Measurements from ENCODE around the gene SLC6A2.

The SLC6A2 gene

DNA sequence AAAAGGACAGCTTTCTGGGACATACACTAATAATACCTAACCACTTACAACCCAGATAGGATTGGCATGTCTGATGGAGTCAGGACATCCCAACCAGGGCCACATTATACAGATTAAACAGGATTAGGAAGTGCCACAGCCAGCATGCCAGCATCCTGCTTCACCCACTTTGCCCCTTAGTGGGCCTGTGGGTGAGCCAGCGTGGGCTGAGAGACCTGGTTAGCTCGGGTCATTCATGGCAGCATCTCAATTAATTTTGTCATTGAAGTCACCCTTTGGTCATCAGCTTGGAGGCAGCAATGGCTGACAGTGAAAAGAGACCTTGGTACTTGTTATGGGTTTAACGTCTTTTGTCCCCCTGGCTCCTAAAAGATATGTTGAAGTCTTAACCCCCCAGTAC, 29.9 kb upstream of the SLC6A2 start:
- DNase-seq (ENCODE audit: insufficient read length, low spot score) (no peak), FAIRE-seq (no peak)
- TF ChIP-seq PAX5 (IDR thresholded peaks at IDR 0.05; ENCODE audit: insufficient read depth, low read length, severe bottlenecking) (no peak), TAF1 (IDR thresholded peaks at IDR 0.05; ENCODE audit: low read depth, low read length) (no peak), POLR2A (IDR thresholded peaks at IDR 0.05; ENCODE audit: low read depth, low read length) (no peak), SPI1 (IDR thresholded peaks at IDR 0.05; ENCODE audit: low read depth, low read length) (no peak), POLR2AphosphoS5 (IDR thresholded peaks at IDR 0.05; ENCODE audit: low read depth, low read length) (no peak), POU2F2 (IDR thresholded peaks at IDR 0.05; ENCODE audit: low read depth, low read length) (no peak)

DNA sequence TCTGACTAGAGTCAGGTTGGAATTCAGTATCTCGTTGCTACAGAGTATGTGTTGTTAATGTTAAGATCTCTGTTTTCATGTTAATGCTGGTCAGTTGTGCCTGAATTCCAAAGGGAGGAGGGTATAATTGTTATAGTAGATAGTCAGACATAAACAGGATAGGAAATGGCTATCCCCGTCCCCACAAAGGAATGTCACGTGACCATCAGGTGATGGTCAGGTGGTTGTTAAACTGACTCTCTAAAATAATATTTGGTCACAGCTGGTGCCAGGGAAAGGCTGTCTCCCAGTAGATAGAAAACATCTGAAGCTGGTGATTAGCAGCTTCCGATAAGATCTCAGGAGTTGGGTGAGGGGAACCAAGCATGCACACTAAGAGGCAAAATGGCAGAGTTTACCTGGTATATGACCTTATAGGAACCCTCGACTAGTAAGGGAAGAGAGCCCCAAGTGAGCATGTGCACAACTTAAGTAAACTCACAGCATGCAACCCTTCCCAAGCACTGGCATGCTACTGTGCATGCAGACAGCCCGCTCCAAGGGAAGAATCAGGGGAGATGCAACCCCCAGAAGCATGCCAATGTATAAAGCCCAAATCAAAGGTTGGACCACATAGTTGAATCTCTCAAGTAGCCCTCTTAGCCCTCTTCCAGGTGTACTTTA, 27.4 kb upstream of the SLC6A2 start:
- no peak for FAIRE-seq
- DNase-seq (ENCODE audit: insufficient read length, low spot score) = no peak
- TF ChIP-seq POLR2A (IDR thresholded peaks at IDR 0.05; ENCODE audit: low read depth, low read length) (no peak), SPI1 (IDR thresholded peaks at IDR 0.05; ENCODE audit: low read depth, low read length) (no peak), PAX5 (IDR thresholded peaks at IDR 0.05; ENCODE audit: insufficient read depth, low read length, severe bottlenecking) (no peak), POLR2AphosphoS5 (IDR thresholded peaks at IDR 0.05; ENCODE audit: low read depth, low read length) (no peak), POU2F2 (IDR thresholded peaks at IDR 0.05; ENCODE audit: low read depth, low read length) (no peak), TAF1 (IDR thresholded peaks at IDR 0.05; ENCODE audit: low read depth, low read length) (no peak)

DNA sequence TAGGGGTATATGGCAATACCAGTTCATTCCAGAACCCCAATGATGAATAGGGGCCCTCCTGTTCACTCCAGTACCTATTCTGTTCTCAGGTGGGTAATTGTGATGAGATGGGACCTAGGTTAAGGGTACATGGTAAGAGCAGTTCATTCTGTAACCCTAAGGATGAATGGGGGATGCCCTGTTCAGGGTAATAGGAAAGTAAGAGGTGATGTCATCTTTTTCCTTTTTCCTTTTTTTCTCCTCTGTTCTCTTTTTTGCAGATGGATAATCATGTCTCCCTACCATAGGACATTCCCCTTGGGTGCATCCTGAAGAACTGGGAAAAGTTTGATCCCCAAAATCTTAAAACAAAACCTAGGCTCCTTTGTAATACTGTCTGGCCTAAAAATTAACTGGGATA, 25.0 kb upstream of the SLC6A2 start:
- FAIRE-seq (no peak), DNase-seq (ENCODE audit: insufficient read length, low spot score) (no peak)
- TF ChIP-seq SPI1 (IDR thresholded peaks at IDR 0.05; ENCODE audit: low read depth, low read length) (no peak), TAF1 (IDR thresholded peaks at IDR 0.05; ENCODE audit: low read depth, low read length) (no peak), PAX5 (IDR thresholded peaks at IDR 0.05; ENCODE audit: insufficient read depth, low read length, severe bottlenecking) (no peak)

DNA sequence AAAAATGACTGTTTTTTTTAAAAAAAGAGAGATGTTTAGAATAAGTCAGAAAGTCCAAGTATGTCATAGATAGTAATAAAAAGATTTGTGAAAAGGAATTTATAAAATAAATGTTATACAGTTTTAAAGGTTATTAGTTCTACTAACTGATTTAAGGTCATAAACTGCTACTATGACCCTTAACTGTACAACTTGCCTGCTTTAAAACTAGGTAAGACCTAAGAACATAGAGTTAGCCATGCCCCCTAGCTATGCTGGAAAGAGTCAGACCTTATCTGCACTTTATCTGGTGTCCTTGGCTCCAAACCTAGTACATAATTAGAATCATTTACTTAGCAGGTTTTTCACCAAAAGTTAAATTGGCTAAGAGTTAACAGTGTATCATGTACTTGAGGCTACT, 23.5 kb upstream of the SLC6A2 start:
- TF ChIP-seq POU2F2 (IDR thresholded peaks at IDR 0.05; ENCODE audit: low read depth, low read length) (no peak), TAF1 (IDR thresholded peaks at IDR 0.05; ENCODE audit: low read depth, low read length) (no peak), POLR2A (IDR thresholded peaks at IDR 0.05; ENCODE audit: low read depth, low read length) (no peak), POLR2AphosphoS5 (IDR thresholded peaks at IDR 0.05; ENCODE audit: low read depth, low read length) (no peak), PAX5 (IDR thresholded peaks at IDR 0.05; ENCODE audit: insufficient read depth, low read length, severe bottlenecking) (no peak), SPI1 (IDR thresholded peaks at IDR 0.05; ENCODE audit: low read depth, low read length) (no peak)
- no peak for DNase-seq (ENCODE audit: insufficient read length, low spot score)
- no peak for FAIRE-seq

DNA sequence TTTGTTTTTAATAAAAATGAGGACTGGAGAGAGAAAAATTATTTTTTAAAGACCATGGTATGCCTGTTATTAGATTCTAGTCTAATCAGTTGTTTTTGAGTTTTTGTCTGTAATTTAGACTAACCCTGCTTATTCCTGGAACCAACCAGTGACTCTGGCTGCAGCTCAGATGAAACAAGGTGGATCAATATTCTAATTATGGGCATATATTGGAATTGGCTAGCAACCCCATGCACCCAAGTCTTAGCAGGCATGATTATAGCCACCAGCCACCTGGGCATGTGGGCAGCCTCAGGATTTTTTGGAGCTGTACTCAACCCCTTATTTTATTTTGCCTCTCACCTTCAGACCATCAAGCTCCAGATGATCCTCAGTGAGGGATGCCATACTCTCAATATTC, 21.6 kb upstream of the SLC6A2 start:
- DNase-seq (ENCODE audit: insufficient read length, low spot score) (no peak), FAIRE-seq (no peak)
- TF ChIP-seq TAF1 (IDR thresholded peaks at IDR 0.05; ENCODE audit: low read depth, low read length) (no peak), POLR2A (IDR thresholded peaks at IDR 0.05; ENCODE audit: low read depth, low read length) (no peak), POU2F2 (IDR thresholded peaks at IDR 0.05; ENCODE audit: low read depth, low read length) (no peak), SPI1 (IDR thresholded peaks at IDR 0.05; ENCODE audit: low read depth, low read length) (no peak), PAX5 (IDR thresholded peaks at IDR 0.05; ENCODE audit: insufficient read depth, low read length, severe bottlenecking) (no peak)

DNA sequence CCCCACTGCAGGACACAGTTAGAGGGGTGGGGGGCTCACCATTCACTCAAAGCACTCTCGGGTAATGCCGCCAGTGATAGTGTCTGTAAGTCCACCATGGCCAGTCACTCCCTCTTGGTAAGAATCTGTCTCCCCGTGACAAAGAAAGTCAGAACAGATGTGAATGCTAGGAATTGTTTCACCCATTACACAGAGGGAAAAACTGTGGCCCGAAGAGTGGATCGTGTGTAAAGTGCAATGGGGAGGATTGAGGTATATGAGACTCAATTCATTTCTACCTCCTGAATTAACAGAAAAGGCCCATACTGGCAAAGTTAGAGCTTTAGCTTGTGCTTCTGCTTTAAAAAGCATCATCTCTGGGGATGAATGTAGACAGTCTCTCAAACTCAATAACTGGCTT, 17.5 kb upstream of the SLC6A2 start:
- TF ChIP-seq TAF1 (IDR thresholded peaks at IDR 0.05; ENCODE audit: low read depth, low read length) (no peak), POU2F2 (IDR thresholded peaks at IDR 0.05; ENCODE audit: low read depth, low read length) (no peak), PAX5 (IDR thresholded peaks at IDR 0.05; ENCODE audit: insufficient read depth, low read length, severe bottlenecking) (no peak), POLR2A (IDR thresholded peaks at IDR 0.05; ENCODE audit: low read depth, low read length) (no peak), POLR2AphosphoS5 (IDR thresholded peaks at IDR 0.05; ENCODE audit: low read depth, low read length) (no peak), SPI1 (IDR thresholded peaks at IDR 0.05; ENCODE audit: low read depth, low read length) (no peak)
- DNase-seq (ENCODE audit: insufficient read length, low spot score) (no peak), FAIRE-seq (no peak)

DNA sequence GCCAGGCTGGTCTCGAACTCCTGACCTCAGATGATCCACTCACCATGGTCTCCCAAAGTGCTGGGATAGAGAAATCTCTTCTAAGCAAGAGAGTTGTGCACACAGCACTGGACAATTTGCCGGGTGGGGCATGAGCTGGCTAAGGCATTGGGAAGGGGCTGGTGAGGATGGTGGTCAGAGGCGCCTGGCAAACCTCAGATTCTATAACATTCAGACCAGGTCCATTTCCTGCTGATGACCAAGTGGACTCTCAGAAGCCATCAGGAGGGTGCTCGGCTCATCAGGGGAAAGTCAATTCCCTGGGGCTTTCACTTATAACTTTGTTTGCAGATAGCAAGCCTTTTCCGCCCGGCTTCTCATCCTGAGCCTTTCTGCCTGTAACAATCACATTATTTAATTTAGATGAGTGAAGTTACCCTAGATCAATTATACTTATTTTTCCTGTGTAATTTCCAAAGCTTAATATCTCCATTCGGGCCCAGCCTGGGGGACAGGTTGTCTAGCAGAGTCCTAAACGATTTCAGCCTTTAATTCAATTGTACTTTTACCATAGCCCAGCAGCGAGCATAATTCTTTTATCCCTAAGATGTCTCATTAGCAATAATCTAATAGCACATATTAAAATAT, 15.0 kb upstream of the SLC6A2 start:
- no peak for FAIRE-seq
- DNase-seq (ENCODE audit: insufficient read length, low spot score) = no peak
- TF ChIP-seq TAF1 (IDR thresholded peaks at IDR 0.05; ENCODE audit: low read depth, low read length) = no peak
- TF ChIP-seq POLR2AphosphoS5 (IDR thresholded peaks at IDR 0.05; ENCODE audit: low read depth, low read length) = no peak
- no peak for TF ChIP-seq POLR2A (IDR thresholded peaks at IDR 0.05; ENCODE audit: low read depth, low read length)
- no peak for TF ChIP-seq PAX5 (IDR thresholded peaks at IDR 0.05; ENCODE audit: insufficient read depth, low read length, severe bottlenecking)
- TF ChIP-seq POU2F2 (IDR thresholded peaks at IDR 0.05; ENCODE audit: low read depth, low read length) = no peak
- no peak for TF ChIP-seq SPI1 (IDR thresholded peaks at IDR 0.05; ENCODE audit: low read depth, low read length)

DNA sequence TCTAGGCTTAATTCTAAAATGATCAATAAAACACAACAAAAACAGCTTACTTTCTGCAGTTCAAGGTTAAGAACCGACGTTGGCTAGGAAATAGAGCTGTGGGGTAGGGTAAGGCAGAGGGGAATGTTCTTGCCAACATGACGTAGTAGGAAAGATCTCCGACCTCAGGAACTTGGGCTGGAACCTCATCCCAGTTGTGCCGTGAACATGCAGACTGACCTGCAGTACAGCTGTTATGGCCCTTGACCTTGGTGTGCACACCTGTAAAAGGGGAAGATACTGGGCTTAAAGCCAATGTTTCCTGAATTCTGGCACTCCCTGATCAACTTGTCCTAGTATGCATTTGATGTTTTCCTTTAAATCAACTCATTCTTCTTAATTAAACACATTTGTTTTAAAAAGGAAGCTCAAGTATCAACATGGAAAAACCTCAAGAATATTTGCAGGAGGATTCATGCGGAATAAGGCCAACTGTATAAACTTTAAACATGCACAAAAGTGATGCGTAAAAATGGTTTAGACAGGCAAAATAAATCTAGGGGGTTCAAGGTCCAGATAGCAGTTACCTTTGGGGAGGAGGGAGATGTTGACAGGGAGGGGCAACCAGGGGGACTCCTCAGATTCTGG, 14.2 kb upstream of the SLC6A2 start:
- DNase-seq (ENCODE audit: insufficient read length, low spot score) = no peak
- no peak for TF ChIP-seq POLR2AphosphoS5 (IDR thresholded peaks at IDR 0.05; ENCODE audit: low read depth, low read length)
- TF ChIP-seq SPI1 (IDR thresholded peaks at IDR 0.05; ENCODE audit: low read depth, low read length) = no peak
- no peak for TF ChIP-seq TAF1 (IDR thresholded peaks at IDR 0.05; ENCODE audit: low read depth, low read length)
- no peak for TF ChIP-seq POU2F2 (IDR thresholded peaks at IDR 0.05; ENCODE audit: low read depth, low read length)
- no peak for TF ChIP-seq POLR2A (IDR thresholded peaks at IDR 0.05; ENCODE audit: low read depth, low read length)
- TF ChIP-seq PAX5 (IDR thresholded peaks at IDR 0.05; ENCODE audit: insufficient read depth, low read length, severe bottlenecking) = no peak
- no peak for FAIRE-seq

DNA sequence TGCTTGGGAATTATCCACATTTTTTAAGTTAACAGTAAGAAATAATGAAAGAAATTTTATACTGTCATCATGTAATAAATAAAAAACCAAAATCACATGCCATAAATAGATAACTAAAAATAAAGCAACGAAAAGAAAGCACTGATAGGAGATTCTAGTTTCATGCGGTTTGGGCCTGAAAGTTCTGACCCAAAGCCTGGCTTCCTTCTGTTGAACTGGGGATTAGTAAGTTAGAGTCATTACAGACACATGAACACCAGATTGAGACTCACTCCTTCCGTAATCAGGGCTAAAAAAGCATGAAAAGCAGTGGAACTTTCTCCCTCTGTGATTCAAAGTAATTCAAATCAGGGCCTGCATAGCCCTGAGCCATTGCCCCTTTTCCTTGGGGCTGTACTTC, 13.2 kb upstream of the SLC6A2 start:
- no peak for DNase-seq (ENCODE audit: insufficient read length, low spot score)
- TF ChIP-seq POU2F2 (IDR thresholded peaks at IDR 0.05; ENCODE audit: low read depth, low read length) (no peak), POLR2AphosphoS5 (IDR thresholded peaks at IDR 0.05; ENCODE audit: low read depth, low read length) (no peak), TAF1 (IDR thresholded peaks at IDR 0.05; ENCODE audit: low read depth, low read length) (no peak), POLR2A (IDR thresholded peaks at IDR 0.05; ENCODE audit: low read depth, low read length) (no peak), SPI1 (IDR thresholded peaks at IDR 0.05; ENCODE audit: low read depth, low read length) (no peak), PAX5 (IDR thresholded peaks at IDR 0.05; ENCODE audit: insufficient read depth, low read length, severe bottlenecking) (no peak)
- no peak for FAIRE-seq
